ENCODE measurements around the gene RNU1-4. TPM values are rescaled to one million over a fixed set of nuclear protein-coding genes. Genes with fewer than 3 reads are reported as not detected.
"Not testable (repeated sequence)": the region's sequence is repeated elsewhere in the genome, so short reads cannot be mapped to it uniquely, and the experiment has no call there.

Gene RNU1-4
- total RNA-seq, 2 experiments from 2014 or later, result 1,570 to 1,691 TPM

- H3K4me1 Mint-ChIP-seq; DNase-seq; H3K36me3 Mint-ChIP-seq (ENCODE audit: low read depth); H3K4me3 Mint-ChIP-seq; H3K9me3 Mint-ChIP-seq; H3K27ac Mint-ChIP-seq; POLR2A ChIA-PET: not testable (repeated sequence)
- peaks cover 15% of the 10 kb centered on the region for H3K27me3 Mint-ChIP-seq
- CTCF ChIA-PET, result interaction anchor here (2.7 kb wide), 1 partner anchor 10 kb away, joined by 9 read pairs; no protein-coding TSS in a partner anchor
Observed at GRCh38 chr1:16712984-16713383, 27.3 kb upstream of the RNU1-4 start.

- H3K36me3 Mint-ChIP-seq (ENCODE audit: low read depth); H3K9me3 Mint-ChIP-seq; POLR2A ChIA-PET; H3K4me3 Mint-ChIP-seq; H3K4me1 Mint-ChIP-seq; H3K27ac Mint-ChIP-seq; DNase-seq: not testable (repeated sequence)
- CTCF ChIA-PET, result interaction anchor here (1.2 kb wide), 1 partner anchor 14 kb away, joined by 3 read pairs; no protein-coding TSS in a partner anchor
- peaks cover 15% of the 10 kb centered on the region for H3K27me3 Mint-ChIP-seq
Observed at GRCh38 chr1:16713480-16713879, 26.8 kb upstream of the RNU1-4 start.

DNA sequence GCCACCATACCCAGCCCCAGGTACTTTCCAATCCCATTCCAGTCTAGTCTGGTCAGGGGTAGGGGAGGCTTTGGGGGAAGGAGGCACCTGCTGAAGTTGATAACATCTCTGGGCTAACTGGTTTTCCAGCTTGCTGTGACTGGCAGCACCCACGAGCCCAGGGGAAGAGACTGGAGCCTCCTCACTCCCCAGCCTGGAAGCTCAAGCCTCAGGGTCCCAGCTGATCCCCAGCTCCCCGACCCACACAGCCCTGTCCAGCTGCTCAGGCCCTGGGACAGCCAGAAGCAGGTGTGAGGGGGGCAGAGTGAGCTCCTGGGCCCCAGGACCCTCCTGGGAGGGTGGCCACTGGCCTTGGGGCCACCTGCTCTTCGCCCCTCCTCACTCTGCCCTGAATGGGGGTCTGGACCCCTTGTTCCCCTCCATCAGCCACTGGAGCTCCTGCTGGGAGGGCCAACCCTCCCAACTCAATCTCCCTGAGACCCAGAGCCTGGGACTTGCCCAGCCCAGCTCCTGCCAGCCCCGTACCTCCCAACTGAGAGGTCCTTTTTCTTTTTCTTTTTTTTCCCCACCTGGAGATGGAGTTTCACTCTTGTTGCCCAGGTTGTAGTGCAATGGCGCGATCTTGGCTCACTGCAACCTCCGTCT, 23.5 kb upstream of the RNU1-4 start:
- Mint-ChIP-seq H3K27me3 (peaks cover 28% of the 10 kb centered on the region), H3K4me1 (no peaks in the 10 kb centered on the region), H3K9me3 (no peaks in the 10 kb centered on the region), H3K36me3 (ENCODE audit: low read depth) (no peaks in the 10 kb centered on the region), H3K4me3 (no peak overlapping the region), H3K27ac (no peak overlapping the region)
- ChIA-PET POLR2A (no interaction called here), CTCF (interaction anchor here (1.0 kb wide), 1 partner anchor 8 kb away, joined by 4 read pairs; no protein-coding TSS in a partner anchor)
- peak; percentile 14 for DNase-seq

DNA sequence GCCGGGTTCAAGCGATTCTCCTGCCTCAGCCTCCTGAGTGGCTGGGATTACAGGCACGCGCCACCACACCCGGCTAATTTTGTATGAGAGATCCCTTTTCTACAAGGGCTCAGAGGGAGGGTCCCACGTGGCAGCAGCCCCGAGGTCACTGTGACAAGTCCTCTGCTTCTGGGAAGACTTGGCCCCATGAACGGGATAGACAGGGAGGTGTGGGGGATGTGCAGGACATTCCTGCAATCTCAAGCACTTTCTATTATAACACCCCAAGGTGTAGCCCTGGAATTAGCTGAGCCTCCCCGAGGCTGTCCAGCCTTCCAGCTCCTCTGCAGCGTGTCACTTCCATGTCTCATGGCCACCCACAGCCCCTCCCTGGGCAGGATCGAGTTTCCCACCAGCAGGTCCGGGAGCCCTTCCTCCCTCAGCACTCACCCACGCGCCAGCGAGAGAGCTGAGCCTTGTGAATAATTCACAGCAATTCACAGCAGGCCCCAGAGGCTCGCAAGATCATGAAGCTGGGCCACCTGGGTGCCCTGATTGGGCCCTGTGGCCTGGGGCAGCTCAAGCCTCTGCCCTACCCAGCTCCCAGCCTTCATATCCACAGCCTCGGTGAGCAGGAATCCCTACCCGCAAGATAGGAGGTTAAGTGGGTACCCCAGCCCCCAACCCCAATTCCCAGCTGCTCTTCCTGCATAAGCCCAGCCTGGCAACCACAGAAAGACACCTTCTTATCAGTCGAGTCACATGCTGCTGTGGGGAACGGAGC, 22.8 kb upstream of the RNU1-4 start:
- POLR2A ChIA-PET, result no interaction called here

GRCh38 chr1:16718099-16718907, 22.0 kb upstream of the RNU1-4 start:
- H3K27ac Mint-ChIP-seq; POLR2A ChIA-PET; H3K36me3 Mint-ChIP-seq (ENCODE audit: low read depth); H3K4me3 Mint-ChIP-seq; H3K9me3 Mint-ChIP-seq; H3K4me1 Mint-ChIP-seq: not testable (repeated sequence)
- DNase-seq, result peak; percentile 15
- peaks cover 36% of the 10 kb centered on the region for H3K27me3 Mint-ChIP-seq
- CTCF ChIA-PET, result interaction anchor here (1.0 kb wide), 1 partner anchor 10 kb away, joined by 4 read pairs; no protein-coding TSS in a partner anchor

More for the DNA sequence above, 22.8 kb upstream of the RNU1-4 start:
- peak; percentile 14 for DNase-seq
- H3K4me1 Mint-ChIP-seq, result no peaks in the 10 kb centered on the region
- H3K4me3 Mint-ChIP-seq, result no peak overlapping the region
- peaks cover 34% of the 10 kb centered on the region for H3K27me3 Mint-ChIP-seq
- H3K9me3 Mint-ChIP-seq, result no peaks in the 10 kb centered on the region
- H3K27ac Mint-ChIP-seq, result no peak overlapping the region
- no peaks in the 10 kb centered on the region for H3K36me3 Mint-ChIP-seq (ENCODE audit: low read depth)
- CTCF ChIA-PET, result interaction anchor here (1.0 kb wide), 1 partner anchor 9 kb away, joined by 4 read pairs; no protein-coding TSS in a partner anchor

DNA sequence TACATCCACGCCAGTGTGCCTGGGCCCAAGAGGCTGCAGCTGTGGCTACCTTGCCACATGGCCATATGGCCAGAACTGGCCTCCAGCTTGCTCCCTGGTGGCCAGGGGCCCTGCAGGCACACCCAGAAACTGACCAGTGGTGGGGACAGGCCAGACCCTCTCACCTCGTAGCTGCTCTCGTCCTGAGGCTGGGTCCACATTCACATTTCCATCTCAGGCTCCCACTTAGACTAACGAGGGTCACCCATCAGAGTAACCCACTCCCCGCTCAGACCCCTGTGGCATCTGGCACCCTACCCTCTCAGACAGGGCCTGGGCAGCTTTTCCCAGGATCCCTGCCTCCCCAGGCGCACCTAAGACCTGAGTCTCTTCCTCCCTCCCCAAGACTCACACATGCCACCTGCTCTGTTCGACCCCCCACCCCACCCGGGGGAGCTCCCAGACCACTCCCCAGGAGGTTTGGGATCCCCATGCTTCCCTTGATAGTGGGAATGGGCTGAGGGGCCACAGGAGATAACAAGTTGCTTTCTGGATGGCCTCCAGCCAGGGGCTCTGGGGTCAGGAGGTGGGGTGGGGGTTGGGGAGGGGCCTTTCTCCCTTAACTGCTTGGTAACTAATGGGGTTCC, 21.3 kb upstream of the RNU1-4 start:
- H3K4me1 Mint-ChIP-seq, result no peaks in the 10 kb centered on the region
- no peak overlapping the region for H3K27ac Mint-ChIP-seq
- ChIA-PET POLR2A (interaction anchor here (0.8 kb wide), 1 partner anchor 8 kb away, joined by 3 read pairs; no protein-coding TSS in a partner anchor), CTCF (no interaction called here)
- H3K36me3 Mint-ChIP-seq (ENCODE audit: low read depth), result no peaks in the 10 kb centered on the region
- H3K9me3 Mint-ChIP-seq, result no peaks in the 10 kb centered on the region
- DNase-seq, result peak; percentile 14
- H3K27me3 Mint-ChIP-seq, result peaks cover 43% of the 10 kb centered on the region
- H3K4me3 Mint-ChIP-seq, result no peak overlapping the region

GRCh38 chr1:16719571-16720350, 20.6 kb upstream of the RNU1-4 start:
- H3K9me3 Mint-ChIP-seq, result no peaks in the 10 kb centered on the region
- H3K27ac Mint-ChIP-seq, result no peak overlapping the region
- no peaks in the 10 kb centered on the region for H3K36me3 Mint-ChIP-seq (ENCODE audit: low read depth)
- peaks cover 43% of the 10 kb centered on the region for H3K27me3 Mint-ChIP-seq
- no peaks in the 10 kb centered on the region for H3K4me1 Mint-ChIP-seq
- CTCF ChIA-PET, result no interaction called here
- POLR2A ChIA-PET, result interaction anchor here (0.8 kb wide), 1 partner anchor 8 kb away, joined by 3 read pairs; no protein-coding TSS in a partner anchor
- no peak overlapping the region for H3K4me3 Mint-ChIP-seq
- DNase-seq, result peak; percentile 15

DNA sequence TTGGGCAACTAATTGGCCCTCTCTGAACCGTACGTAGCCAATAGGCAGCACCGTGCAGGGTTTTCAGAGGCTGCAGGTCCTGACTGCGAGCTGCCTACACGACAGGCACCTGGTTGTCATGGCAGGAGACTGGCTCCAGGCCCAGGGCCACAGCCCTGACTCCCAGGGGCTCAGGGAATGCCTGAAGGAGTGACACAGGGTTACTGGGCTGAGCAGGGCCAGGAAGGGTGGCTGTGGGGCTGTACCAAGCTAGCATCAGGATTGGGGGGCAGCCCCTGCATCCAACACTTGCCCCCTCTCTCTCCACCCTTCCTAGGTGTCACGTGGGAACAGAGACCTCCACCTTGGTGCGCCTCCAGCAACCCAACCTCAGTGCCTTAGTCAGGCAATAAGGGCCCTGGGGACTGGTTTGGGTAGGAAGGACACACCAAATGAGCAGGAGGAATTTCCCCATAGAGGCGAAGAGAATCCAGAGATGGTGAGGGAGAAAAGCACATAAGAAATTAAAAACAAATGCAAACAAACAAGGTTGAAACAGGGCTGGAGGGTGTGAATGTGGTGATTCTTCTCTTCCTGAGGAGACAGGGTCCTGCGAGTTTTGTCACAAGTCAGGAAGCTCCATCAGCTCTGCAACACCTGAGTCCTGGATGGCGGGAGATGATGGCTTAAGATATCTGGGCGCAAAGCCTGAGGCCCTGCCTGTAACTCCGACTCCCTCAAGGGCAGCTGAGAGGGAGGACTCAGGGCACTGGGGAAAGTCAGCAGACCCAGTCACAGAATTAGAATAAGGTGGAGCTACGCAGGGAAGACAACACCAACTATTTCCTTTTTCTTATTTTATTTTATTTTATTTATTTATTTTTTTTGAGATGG, 19.7 kb upstream of the RNU1-4 start:
- POLR2A ChIA-PET, result no interaction called here

DNA sequence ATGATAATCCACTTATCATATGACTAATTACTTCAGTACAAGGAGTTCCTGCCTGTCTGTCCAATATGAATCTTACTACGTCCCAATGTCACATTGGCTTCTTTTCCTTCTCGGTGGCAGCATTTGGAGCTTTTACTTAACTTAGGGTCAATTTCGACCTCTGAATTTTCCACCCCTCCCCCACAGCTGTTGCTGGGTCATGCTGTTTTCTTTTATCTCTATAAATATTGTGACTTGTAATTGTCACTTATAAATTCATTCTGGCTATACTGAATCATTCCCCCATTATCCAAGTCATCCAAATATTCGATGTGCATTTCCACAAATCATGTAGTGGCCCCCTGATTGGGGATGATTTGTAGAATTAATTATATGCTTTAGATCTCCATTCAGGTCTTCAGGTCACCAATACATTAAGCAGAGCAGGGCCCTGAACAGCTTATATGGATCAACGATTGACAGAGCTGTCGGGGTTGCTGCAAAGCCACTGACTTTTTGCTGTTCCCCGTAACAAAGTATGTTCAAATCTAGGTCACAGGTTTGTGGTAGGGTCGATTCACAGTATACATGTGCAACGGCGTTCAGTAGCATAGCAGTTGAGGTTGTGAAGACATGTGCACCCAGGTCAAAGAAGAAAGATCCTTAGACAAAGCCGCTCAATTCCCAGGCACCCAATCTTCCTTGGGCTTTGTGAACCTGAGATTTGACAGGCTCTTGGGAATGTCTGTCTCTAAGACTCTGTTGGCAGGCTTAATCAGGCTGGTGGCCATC, 18.3 kb upstream of the RNU1-4 start:
- Mint-ChIP-seq H3K36me3 (ENCODE audit: low read depth) (no peaks in the 10 kb centered on the region), H3K9me3 (no peaks in the 10 kb centered on the region), H3K4me3 (no peak overlapping the region), H3K4me1 (no peaks in the 10 kb centered on the region), H3K27me3 (peaks cover 42% of the 10 kb centered on the region), H3K27ac (no peak overlapping the region)
- ChIA-PET CTCF (interaction anchor here (1.8 to 2.4 kb wide), 2 partner anchors 10 to 13 kb away, joined by 5 to 9 read pairs; no protein-coding TSS in a partner anchor), POLR2A (no interaction called here)
- peak; percentile 12 for DNase-seq

More for the DNA sequence above, 19.7 kb upstream of the RNU1-4 start:
- CTCF ChIA-PET, result interaction anchor here (1.8 kb wide), 1 partner anchor 11 kb away, joined by 5 read pairs; no protein-coding TSS in a partner anchor
- H3K9me3 Mint-ChIP-seq, result no peaks in the 10 kb centered on the region
- H3K36me3 Mint-ChIP-seq (ENCODE audit: low read depth), result no peaks in the 10 kb centered on the region
- peaks cover 43% of the 10 kb centered on the region for H3K27me3 Mint-ChIP-seq
- no peak overlapping the region for H3K27ac Mint-ChIP-seq
- DNase-seq, result peak; percentile 15
- no peak overlapping the region for H3K4me3 Mint-ChIP-seq
- no peaks in the 10 kb centered on the region for H3K4me1 Mint-ChIP-seq

DNA sequence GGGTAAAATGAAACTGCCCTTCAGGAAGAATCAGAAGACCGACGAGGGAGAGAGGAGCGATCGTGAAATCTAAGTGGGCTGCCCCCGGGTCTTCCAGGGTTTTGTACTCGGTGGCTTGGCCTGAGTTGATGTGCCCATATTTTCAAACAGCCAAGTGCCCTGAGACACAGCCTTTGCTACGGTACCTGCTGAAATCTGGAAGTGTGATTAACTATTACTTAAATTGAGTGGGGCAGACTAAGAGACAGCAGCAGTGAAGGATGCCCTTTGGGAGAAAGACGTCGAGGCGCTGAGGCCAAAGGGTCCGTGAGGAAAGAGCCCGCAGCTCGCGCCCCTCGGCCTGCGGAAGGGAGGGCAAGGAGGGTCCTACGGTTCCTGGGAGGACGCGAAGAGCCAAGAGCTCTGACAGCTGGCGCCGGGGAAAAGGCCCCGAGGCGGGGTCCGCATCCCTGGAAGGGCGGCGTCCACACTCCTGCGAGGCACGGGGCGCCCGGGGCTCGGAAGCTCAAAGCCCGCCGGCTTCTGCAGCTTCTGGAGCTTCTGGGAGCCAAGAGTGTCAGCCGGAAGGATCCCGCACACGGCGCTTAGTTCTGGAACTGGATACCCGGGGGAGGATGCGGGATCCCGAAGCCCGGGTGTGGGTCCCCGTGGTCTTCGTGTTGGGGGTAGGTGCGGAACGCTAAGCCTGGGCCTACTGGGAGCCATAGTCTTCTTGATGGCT, 15.4 kb upstream of the RNU1-4 start:
- ChIA-PET POLR2A (no interaction called here), CTCF (interaction anchor here (1.0 kb wide), 1 partner anchor 16 kb away, joined by 3 read pairs; no protein-coding TSS in a partner anchor)
- Mint-ChIP-seq H3K27me3 (peaks cover 32% of the 10 kb centered on the region), H3K9me3 (no peaks in the 10 kb centered on the region), H3K27ac (no peak overlapping the region), H3K4me1 (peaks cover 2% of the 10 kb centered on the region), H3K4me3 (no peak overlapping the region), H3K36me3 (ENCODE audit: low read depth) (no peaks in the 10 kb centered on the region)
- peak; percentile 21 for DNase-seq

Measured in activated CD4-positive, alpha-beta memory T cell treated with anti-CD3 and anti-CD28 coated beads, Interleukin-2, amount 10 ng/mL, durations not matched to agents 7 days and 5 days (primary cell).